HG02943 (cell line): Measurements from ENCODE around the gene DCUN1D2.

Source experiments
- ATAC-seq: cut with Tn5 transposase; IDR thresholded peaks from one replicate; pipeline ENCODE4 v1.9.1; 2021; ENCODE audit warnings: mild to moderate bottlenecking, low read depth, moderate library complexity; ENCODE audit not compliant: unreplicated experiment

DCUN1D2 gene

GRCh38 chr13:113520571-113520970 lies 30.1 kb upstream of the DCUN1D2 start:
- ATAC-seq, result no peak

- no peak for ATAC-seq
Measured at GRCh38 chr13:113519556-113519955, 29.0 kb upstream of the DCUN1D2 start.

GRCh38 chr13:113518076-113518803 lies 27.7 kb upstream of the DCUN1D2 start:
- ATAC-seq, result no peak

- no peak for ATAC-seq
Measured at GRCh38 chr13:113514847-113515246, 24.3 kb upstream of the DCUN1D2 start.

GRCh38 chr13:113513761-113514160 lies 23.2 kb upstream of the DCUN1D2 start:
- no peak for ATAC-seq

GRCh38 chr13:113511361-113511760 lies 20.9 kb upstream of the DCUN1D2 start:
- ATAC-seq, result no peak

- no peak for ATAC-seq
Measured at GRCh38 chr13:113510871-113511270, 20.4 kb upstream of the DCUN1D2 start.

- no peak for ATAC-seq
Measured at GRCh38 chr13:113509989-113510388, 19.5 kb upstream of the DCUN1D2 start.

- ATAC-seq, result no peak
Measured at GRCh38 chr13:113508521-113509254, 18.2 kb upstream of the DCUN1D2 start.

- ATAC-seq, result no peak
Measured at GRCh38 chr13:113507505-113508345, 17.2 kb upstream of the DCUN1D2 start.

GRCh38 chr13:113506871-113507388 lies 16.4 kb upstream of the DCUN1D2 start:
- no peak for ATAC-seq

- no peak for ATAC-seq
Measured at GRCh38 chr13:113506025-113506685, 15.6 kb upstream of the DCUN1D2 start.

- ATAC-seq, result no peak
Measured at GRCh38 chr13:113502686-113503085, 12.2 kb upstream of the DCUN1D2 start.

- no peak for ATAC-seq
Measured at GRCh38 chr13:113500530-113501265, 10.2 kb upstream of the DCUN1D2 start.

- ATAC-seq, result no peak
Measured at GRCh38 chr13:113499936-113500335, 9.4 kb upstream of the DCUN1D2 start.

- no peak for ATAC-seq
Measured at GRCh38 chr13:113498905-113499304, 8.4 kb upstream of the DCUN1D2 start.

- no peak for ATAC-seq
Measured at GRCh38 chr13:113497217-113497616, 6.7 kb upstream of the DCUN1D2 start.

GRCh38 chr13:113495494-113496210 lies 5.1 kb upstream of the DCUN1D2 start:
- no peak for ATAC-seq

GRCh38 chr13:113493315-113493951 lies 2.9 kb upstream of the DCUN1D2 start:
- no peak for ATAC-seq
